Upper lobe of right lung (tissue), 1 donor: ENCODE data around the gene CFAP58. TPM values are rescaled to one million over a fixed set of nuclear protein-coding genes. Genes with fewer than 3 reads are reported as not detected.

Source experiments
- ATAC-seq: fragments of 200-7000 bp; cut with Tn5 transposase; one replicate; pipeline ENCODE4 v1.9.1; 2020; ENCODE audit warnings: mild to moderate bottlenecking, moderate library complexity
- DNase-seq: peaks from one replicate; pipeline ENCODE4 v3.0.0-alpha.2; 2020
- H3K27ac ChIP-seq: fragments of 200-600 bp; one replicate; pipeline ENCODE4 v1.8.0; 2022
- H3K27me3 ChIP-seq: fragments of 200-600 bp; one replicate; pipeline ENCODE4 v1.8.0; 2022; ENCODE audit warnings: mild to moderate bottlenecking
- H3K36me3 ChIP-seq: fragments of 200-600 bp; one replicate; pipeline ENCODE4 v1.8.0; 2022
- H3K4me1 ChIP-seq: fragments of 200-600 bp; one replicate; pipeline ENCODE4 v1.8.0; 2022
- H3K4me3 ChIP-seq: fragments of 200-600 bp; one replicate; pipeline ENCODE4 v1.8.0; 2022; ENCODE audit warnings: mild to moderate bottlenecking
- H3K9me3 ChIP-seq: fragments of 200-600 bp; one replicate; pipeline ENCODE4 v1.8.0; 2022
- CTCF ChIP-seq: fragments of 200-600 bp; IDR thresholded peaks from one replicate; pipeline ENCODE4 v1.8.0; 2022; ENCODE audit warnings: antibody characterized with exemption
- intact Hi-C: fragments of 100-400 bp; cut with DNase I; formaldehyde crosslinking; loops from one replicate; pipeline ENCODE4 v1.11.0; 2022
- long read RNA-seq: library from polyadenylated mRNA; unstranded; transcript quantifications from one replicate; pipeline ENCODE4 v2.0.0, GENCODE V29; 2021
- total RNA-seq: library from RNA; stranded (reverse); fragmentation: NEBNext Ultra II Directional; extraction: Animal tissue kit (Norgen Biotek cat#: 25700); gene quantifications from one replicate; pipeline ENCODE4 v1.2.1, GENCODE V29; 2021
- donor health status: DM: no; HTN: yes; CAD: no; lungs with severe emphysema.

CFAP58 gene
- 0.14 TPM for total RNA-seq
- long read RNA-seq: 0 reads

GRCh38 chr10:104353325-104354048 lies at the start of gene CFAP58:
CFAP58 (plus strand) TSS chr10:104353833; CDS start chr10:104353898, 65 bp downstream.
- peaks cover 23% of the 10 kb centered on the region for H3K4me1 ChIP-seq
- peak; percentile 64 for TF ChIP-seq CTCF

GRCh38 chr10:104304356-104304745 lies 49.3 kb upstream of the CFAP58 start:
- Histone ChIP-seq H3K36me3 (peaks cover 6% of the 10 kb centered on the region), H3K4me3 (no peak overlapping the region), H3K4me1 (peaks cover 25% of the 10 kb centered on the region), H3K9me3 (no peaks in the 10 kb centered on the region), H3K27ac (no peak overlapping the region), H3K27me3 (no peaks in the 10 kb centered on the region)
- DNase-seq: no peak
- ATAC-seq: no peak
- TF ChIP-seq CTCF: no peak
- intact Hi-C loops: no loop called here

More at GRCh38 chr10:104353325-104354048, at the start of gene CFAP58:
- no peaks in the 10 kb centered on the region for H3K9me3 ChIP-seq
- H3K27me3 ChIP-seq: no peaks in the 10 kb centered on the region
- H3K36me3 ChIP-seq: no peaks in the 10 kb centered on the region
- ATAC-seq: peak; percentile 94
- DNase-seq: peak; percentile 96
- peak within 1 kb of the TSS; percentile 43 for H3K4me3 ChIP-seq
- intact Hi-C loops: no loop called here
- no peak within 1 kb of the TSS for H3K27ac ChIP-seq

GRCh38 chr10:104304927-104305326 lies 48.7 kb upstream of the CFAP58 start:
- no peaks in the 10 kb centered on the region for H3K27me3 ChIP-seq
- H3K9me3 ChIP-seq: no peaks in the 10 kb centered on the region
- H3K4me3 ChIP-seq: no peak overlapping the region
- H3K27ac ChIP-seq: no peak overlapping the region
- H3K4me1 ChIP-seq: peaks cover 20% of the 10 kb centered on the region
- ATAC-seq: no peak
- peaks cover 6% of the 10 kb centered on the region for H3K36me3 ChIP-seq
- DNase-seq: no peak
- intact Hi-C loops: loop anchor here (5.0 kb wide), 1 partner anchor 42 kb away; no protein-coding TSS in a partner anchor
- TF ChIP-seq CTCF: no peak

- H3K4me3 ChIP-seq: no peak overlapping the region
- TF ChIP-seq CTCF: no peak
- DNase-seq (peak; percentile 40), ATAC-seq (no peak)
- peaks cover 11% of the 10 kb centered on the region for H3K4me1 ChIP-seq
- H3K27ac ChIP-seq: no peak overlapping the region
- no peaks in the 10 kb centered on the region for H3K27me3 ChIP-seq
- H3K9me3 ChIP-seq: no peaks in the 10 kb centered on the region
- H3K36me3 ChIP-seq: peaks cover 12% of the 10 kb centered on the region
- intact Hi-C loops: loop anchor here (5.0 kb wide), 1 partner anchor 40 kb away; no protein-coding TSS in a partner anchor
These were observed 46.7 kb upstream of the CFAP58 start for GRCh38 chr10:104306897-104307296.

GRCh38 chr10:104307576-104308438 lies 45.8 kb upstream of the CFAP58 start:
- H3K4me3 ChIP-seq: no peak overlapping the region
- H3K27ac ChIP-seq: no peak overlapping the region
- DNase-seq (no peak), ATAC-seq (no peak)
- peaks cover 15% of the 10 kb centered on the region for H3K4me1 ChIP-seq
- no peaks in the 10 kb centered on the region for H3K9me3 ChIP-seq
- no peak for TF ChIP-seq CTCF
- intact Hi-C loops: loop anchor here (5.0 kb wide), 1 partner anchor 39 kb away; no protein-coding TSS in a partner anchor
- peaks cover 20% of the 10 kb centered on the region for H3K36me3 ChIP-seq
- no peaks in the 10 kb centered on the region for H3K27me3 ChIP-seq
